HG03565 (cell line): ENCODE results near the gene UBE2L5.
"Not testable (repeated sequence)": the region's sequence is repeated elsewhere in the genome, so short reads cannot be mapped to it uniquely, and the experiment has no call there.

ENCODE experiments used
- ATAC-seq: cut with Tn5 transposase; IDR thresholded peaks from one replicate; pipeline ENCODE4 v1.9.1; 2021; ENCODE audit warnings: mild to moderate bottlenecking, moderate library complexity; ENCODE audit not compliant: unreplicated experiment

Gene UBE2L5

DNA sequence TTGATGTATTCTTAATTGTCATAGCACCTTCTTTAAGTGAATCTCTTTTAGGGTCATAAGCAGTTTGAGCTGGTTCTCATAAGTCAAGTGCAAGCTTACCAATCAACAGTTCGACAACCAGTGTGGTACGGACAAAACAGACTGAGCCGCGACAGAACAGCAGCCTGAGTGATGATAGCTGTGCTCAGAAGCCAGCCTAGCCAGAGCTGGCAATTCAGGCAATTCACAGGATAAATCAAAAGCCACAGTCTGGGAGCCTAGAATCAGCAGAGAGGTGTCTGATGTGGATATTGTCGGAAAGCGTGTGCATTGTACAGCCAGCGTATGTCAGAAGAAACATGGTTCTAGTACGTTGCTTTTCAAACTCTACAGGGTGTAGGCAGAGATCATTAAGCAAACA, 14.9 kb downstream of the UBE2L5 start:
- no peak for ATAC-seq

- ATAC-seq = no peak
Observed at GRCh38 chr13:30438286-30438685, 16.0 kb downstream of the UBE2L5 start.

DNA sequence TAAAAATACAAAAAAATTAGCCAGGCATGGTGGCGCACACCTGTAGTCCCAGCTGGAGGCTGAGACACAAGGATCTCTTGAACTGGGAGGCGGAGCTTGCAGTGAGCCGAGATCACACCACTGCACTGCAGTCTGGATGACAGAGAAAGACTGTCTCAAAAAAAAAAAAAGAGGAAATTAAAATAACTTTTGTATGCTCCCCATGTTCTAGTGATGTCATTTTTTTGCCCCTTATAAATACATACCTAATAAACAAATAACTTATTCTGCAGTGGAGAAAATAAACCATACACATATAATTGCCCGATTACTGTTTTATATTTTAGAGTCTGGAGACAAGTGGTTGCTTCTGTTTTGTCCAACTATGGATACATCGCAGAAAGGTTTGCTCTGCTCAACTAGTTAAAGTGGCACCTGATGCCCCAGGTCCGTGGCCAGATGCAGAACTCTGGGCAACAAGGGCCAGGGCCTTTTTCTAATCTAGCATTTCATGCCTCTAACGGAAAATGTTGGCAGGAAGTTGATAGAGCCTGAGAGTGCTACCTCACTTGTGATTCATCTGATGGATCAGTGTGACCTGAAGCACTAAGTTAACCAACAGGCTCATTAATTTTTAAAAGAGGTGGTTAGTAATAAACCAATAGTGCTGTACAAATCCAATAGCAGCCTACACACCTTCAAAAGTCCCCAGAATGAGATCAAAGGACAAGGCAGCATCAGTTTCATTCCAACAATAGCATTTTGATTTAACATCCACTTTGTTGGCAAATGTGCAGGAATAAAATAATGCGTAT, 18.8 kb downstream of the UBE2L5 start:
- ATAC-seq = no peak

GRCh38 chr13:30442926-30443325, 20.6 kb downstream of the UBE2L5 start:
- ATAC-seq = no peak

GRCh38 chr13:30443491-30443890, 21.2 kb downstream of the UBE2L5 start:
- ATAC-seq = not testable (repeated sequence)

DNA sequence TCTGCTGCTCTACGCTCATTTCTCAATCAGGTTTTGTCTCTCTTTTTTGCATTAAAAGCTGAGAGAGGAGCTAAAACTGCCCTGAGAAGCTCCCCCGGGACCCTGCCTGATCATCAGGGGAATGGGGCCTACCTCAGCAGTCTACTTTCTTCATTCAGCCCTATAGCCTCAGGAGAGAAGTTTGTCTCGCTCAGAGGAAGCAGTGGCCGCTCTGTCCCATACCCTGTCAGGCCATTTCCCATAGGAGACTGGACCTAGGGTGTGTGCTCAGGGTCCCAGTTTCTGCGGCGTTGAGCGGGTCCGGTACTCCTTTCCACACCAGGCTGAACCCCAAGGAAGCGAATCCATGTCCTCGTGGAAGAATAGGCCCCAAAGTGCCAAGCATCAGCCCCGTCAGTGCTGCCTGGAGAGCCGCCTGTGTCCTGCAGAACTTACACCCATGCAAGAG, 21.7 kb downstream of the UBE2L5 start:
- peak; percentile 45 for ATAC-seq

DNA sequence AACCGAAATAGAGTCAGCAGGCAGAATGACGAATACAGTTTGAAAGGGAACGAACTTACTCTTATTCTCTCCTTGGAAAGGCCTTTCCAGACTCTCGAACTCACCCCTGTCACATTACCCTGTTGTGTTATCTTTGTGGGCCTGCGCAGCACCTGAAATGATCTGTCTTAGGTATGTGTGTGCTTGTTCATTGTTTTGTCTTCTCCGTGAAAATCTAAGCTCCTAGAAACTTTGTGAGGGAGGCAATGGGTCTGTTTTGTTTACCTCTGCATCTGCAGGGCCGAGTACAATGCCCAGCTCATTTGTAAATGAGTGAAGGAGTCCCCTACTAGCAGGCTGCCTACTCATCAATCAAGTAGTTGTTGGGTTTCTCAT, 23.8 kb downstream of the UBE2L5 start:
- ATAC-seq = no peak

GRCh38 chr13:30448441-30448840, 26.1 kb downstream of the UBE2L5 start:
- ATAC-seq = no peak

GRCh38 chr13:30450066-30450465, 27.8 kb downstream of the UBE2L5 start:
- no peak for ATAC-seq

- ATAC-seq = not testable (repeated sequence)
Observed at GRCh38 chr13:30451476-30451875, 29.2 kb downstream of the UBE2L5 start.

GRCh38 chr13:30453727-30454126, 31.4 kb downstream of the UBE2L5 start:
- no peak for ATAC-seq

- ATAC-seq = no peak
Observed at GRCh38 chr13:30454991-30455390, 32.7 kb downstream of the UBE2L5 start.

- no peak for ATAC-seq
Observed at GRCh38 chr13:30456290-30456689, 34.0 kb downstream of the UBE2L5 start.

DNA sequence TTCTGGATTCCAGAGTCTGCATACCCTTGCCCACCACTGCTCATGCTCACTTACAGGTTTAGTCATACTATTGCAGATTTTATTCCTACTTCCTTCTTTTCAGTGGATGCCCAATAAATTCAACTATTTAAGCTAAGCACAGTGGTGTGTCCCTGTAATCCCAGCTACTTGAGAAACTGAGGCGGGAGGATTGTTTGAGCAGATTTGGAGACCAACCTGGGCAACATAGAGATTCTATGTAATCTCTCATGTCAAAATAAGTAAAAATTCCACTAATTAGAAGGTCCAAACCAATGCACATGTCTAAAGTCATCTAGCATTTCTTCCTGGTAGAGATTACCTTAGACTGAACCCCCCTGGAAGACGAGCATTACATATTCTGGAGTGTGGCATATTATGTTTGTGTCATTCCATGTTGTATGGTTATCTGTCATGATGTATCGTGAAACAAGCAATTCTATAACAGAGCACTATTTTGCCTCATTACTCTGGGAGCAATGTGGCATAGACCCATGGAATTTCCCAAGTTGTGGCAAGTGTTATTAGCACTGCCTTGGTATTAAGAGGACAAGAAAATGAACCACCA, 35.1 kb downstream of the UBE2L5 start:
- ATAC-seq = no peak

DNA sequence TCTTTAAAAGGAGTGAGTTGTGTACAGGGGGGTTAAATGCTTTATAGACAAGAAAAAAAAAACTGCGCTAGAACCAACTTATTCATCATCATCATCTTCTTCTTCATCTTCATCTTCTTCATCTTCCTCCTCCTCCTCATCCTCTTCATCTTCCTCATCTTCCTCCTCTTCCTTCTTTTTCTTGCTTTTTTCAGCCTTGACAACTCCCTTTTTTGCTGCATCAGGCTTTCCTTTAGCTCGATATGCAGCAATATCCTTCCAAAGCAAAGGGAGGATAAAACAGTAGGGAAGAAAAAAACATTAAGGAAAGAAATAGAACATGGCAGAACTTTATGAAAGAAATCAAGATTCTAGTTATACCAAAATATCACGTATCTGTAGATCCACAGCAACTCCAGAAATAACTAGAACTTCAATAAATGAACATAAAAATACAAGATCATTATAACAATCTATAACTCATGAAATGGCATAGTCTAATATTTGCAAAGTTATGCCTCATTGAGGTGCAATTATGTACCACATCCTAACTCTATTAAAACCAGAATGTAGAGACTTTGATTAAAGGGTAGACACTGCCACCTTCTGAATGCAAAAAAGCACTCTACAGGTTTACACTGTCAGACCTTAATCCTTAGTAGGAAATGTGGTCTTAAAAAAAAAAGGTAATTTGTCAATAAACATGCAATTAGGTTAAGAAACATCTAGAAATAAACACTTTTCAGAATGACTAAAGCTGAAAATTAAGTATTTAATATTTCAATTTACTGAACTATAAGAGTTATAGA, 39.2 kb downstream of the UBE2L5 start:
- ATAC-seq = not testable (repeated sequence)

DNA sequence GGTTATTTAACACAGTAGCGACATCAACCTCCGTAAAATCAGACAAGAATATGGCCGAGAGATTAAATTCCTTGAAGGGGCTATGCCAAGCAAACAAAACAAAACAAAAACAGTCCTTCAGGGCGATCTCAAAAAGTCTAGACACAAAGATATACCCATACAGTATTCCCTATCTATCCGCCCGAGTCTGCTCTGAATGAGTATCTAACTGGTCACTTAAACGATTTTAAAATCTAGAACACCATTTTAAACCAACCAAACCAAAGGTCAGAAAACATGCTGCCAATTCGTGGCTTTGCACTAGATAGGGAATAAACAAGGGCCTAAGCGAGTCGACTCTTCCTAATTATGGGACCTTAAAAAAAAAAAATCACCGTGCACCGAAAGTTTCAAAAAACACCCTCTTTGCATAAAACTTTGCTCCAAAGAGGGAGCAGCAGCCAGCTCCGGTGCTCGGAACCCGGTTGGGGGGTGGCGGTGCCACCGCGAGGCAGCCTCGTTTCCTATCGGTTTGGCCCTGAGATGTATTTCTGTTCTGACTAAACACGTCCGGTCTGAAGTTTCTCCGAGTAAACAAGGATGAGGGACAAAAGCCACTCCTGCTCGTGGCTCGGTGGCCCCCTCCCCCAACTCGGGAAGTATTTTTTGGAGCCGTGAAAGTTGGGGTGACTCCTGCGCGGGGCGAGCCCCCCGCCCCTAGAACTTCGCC, 41.6 kb downstream of the UBE2L5 start:
- ATAC-seq = peak; percentile 23

- ATAC-seq = peak; percentile 10
Observed at GRCh38 chr13:30464496-30465342, 42.4 kb downstream of the UBE2L5 start.

DNA sequence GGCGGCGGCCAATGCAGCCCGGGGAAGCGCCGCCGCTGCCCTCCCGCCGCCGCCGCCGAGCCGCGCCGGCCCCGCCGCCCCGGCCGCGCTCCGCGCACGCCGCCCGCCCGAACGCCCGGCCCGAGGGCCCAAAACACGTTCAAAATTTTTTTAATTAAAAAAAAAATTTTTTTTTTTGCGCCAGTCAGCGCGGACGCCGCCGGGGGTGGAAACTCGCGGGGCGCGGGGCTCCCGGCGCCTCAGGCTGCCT, 43.0 kb downstream of the UBE2L5 start:
- no peak for ATAC-seq

GRCh38 chr13:30465593-30466357, 43.5 kb downstream of the UBE2L5 start, which contains the start of gene HMGB1:
Gene HMGB1, minus strand, starts transcription at chr13:30465936. Its CDS starts 2,256 bp downstream, at chr13:30463680.
- ATAC-seq = peak; percentile 84

DNA sequence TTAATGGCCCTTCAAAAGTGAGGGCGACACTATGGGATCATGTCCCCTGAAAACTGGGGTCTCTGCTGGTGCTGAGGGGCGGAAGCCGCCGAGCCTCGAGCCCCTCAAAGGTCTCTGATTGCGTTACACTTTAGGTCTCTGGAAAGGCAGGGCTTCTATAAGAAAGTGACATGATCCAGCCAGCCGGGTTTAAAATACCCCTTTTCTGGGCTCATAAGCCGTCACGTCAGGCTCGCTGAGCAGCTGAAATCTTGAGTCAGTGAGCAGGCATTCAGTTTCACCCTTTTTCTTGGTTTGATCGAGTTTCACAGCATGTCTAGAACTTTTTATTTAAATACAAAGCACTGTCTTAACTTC, 44.0 kb downstream of the UBE2L5 start:
- no peak for ATAC-seq
